Measurements from ENCODE around the gene ALDOB.

ALDOB gene

GRCh38 chr9:101409079-101409477, 26.5 kb downstream of the ALDOB start:
- no peak overlapping the region for H3K14ac ChIP-seq (ENCODE audit: low read length)
- H2BK5ac ChIP-seq (ENCODE audit: low read length) = no peak overlapping the region
- H3K9me3 ChIP-seq (replicated peaks in 1 of 2; ENCODE audit: control insufficient read depth in 2 of 2, insufficient read depth in 1 of 2, low read depth in 1 of 2, low read length in 2 of 2) = peaks cover 29 to 79% of the 10 kb centered on the region in 2 donors
- no peaks in the 10 kb centered on the region for H3K4me1 ChIP-seq (ENCODE audit: control insufficient read depth in 2 of 2, insufficient read depth in 1 of 2, low read depth in 1 of 2, low read length in 2 of 2)
- H4K8ac ChIP-seq (ENCODE audit: low read depth, low read length) = no peak overlapping the region
- H2BK120ac ChIP-seq (ENCODE audit: low read depth, low read length) = no peak overlapping the region
- H2BK12ac ChIP-seq (ENCODE audit: low read length) = no peak overlapping the region
- no peak overlapping the region for H2AK5ac ChIP-seq (ENCODE audit: low read depth, low read length)
- H3K18ac ChIP-seq (ENCODE audit: low read length) = no peak overlapping the region
- H2AFZ ChIP-seq (ENCODE audit: low read length) = no peak overlapping the region
- H3K79me1 ChIP-seq (ENCODE audit: low read depth, low read length) = no peaks in the 10 kb centered on the region
- no peak overlapping the region for H3K4ac ChIP-seq (ENCODE audit: low read length)
- no peak overlapping the region for H3K4me3 ChIP-seq (ENCODE audit: low read length in 2 of 2)
- H2BK15ac ChIP-seq (ENCODE audit: low read length) = no peak overlapping the region
- WGBS, 2 donors (ENCODE audit: extremely low coverage in 2 of 2, insufficient read length in 2 of 2, insufficient replicate concordance in 1 of 2) = no CpG with 5 or more reads among the region's 4 CpGs
- H3K9ac ChIP-seq (ENCODE audit: low read depth, low read length, poor library complexity) = no peak overlapping the region
- DNase-seq (ENCODE audit: low spot score) = no peak
- no peak overlapping the region for H3K4me2 ChIP-seq (ENCODE audit: insufficient read depth, low read length, poor library complexity, severe bottlenecking)
- H3K23ac ChIP-seq (ENCODE audit: low read depth, low read length, poor library complexity) = no peak overlapping the region
- no peak overlapping the region for H4K91ac ChIP-seq (ENCODE audit: low read depth, low read length, poor library complexity)
- H3K27ac ChIP-seq (replicated peaks; ENCODE audit: low read length) = no peak overlapping the region
- H3K27me3 ChIP-seq (ENCODE audit: control insufficient read depth in 3 of 3, insufficient read depth in 3 of 3, low read depth in 1 of 3, low read length in 3 of 3) = no peaks in the 10 kb centered on the region
- peaks cover 25 to 65% of the 10 kb centered on the region in 2 donors for H3K36me3 ChIP-seq (replicated peaks in 1 of 2; ENCODE audit: control insufficient read depth in 2 of 2, insufficient read depth in 2 of 2, low read length in 2 of 2)

GRCh38 chr9:101408374-101409078, 27.0 kb downstream of the ALDOB start:
- Histone ChIP-seq H2BK120ac (ENCODE audit: low read depth, low read length) (no peak overlapping the region), H2BK5ac (ENCODE audit: low read length) (no peak overlapping the region), H3K23ac (ENCODE audit: low read depth, low read length, poor library complexity) (no peak overlapping the region), H2AK5ac (ENCODE audit: low read depth, low read length) (no peak overlapping the region), H3K36me3 (replicated peaks in 1 of 2; ENCODE audit: control insufficient read depth in 2 of 2, insufficient read depth in 2 of 2, low read length in 2 of 2) (peaks cover 29 to 70% of the 10 kb centered on the region in 2 donors), H4K91ac (ENCODE audit: low read depth, low read length, poor library complexity) (no peak overlapping the region), H3K9ac (ENCODE audit: low read depth, low read length, poor library complexity) (no peak overlapping the region), H2BK15ac (ENCODE audit: low read length) (no peak overlapping the region), H3K4me3 (ENCODE audit: low read length in 2 of 2) (no peak overlapping the region), H3K4me1 (ENCODE audit: control insufficient read depth in 2 of 2, insufficient read depth in 1 of 2, low read depth in 1 of 2, low read length in 2 of 2) (no peaks in the 10 kb centered on the region), H4K8ac (ENCODE audit: low read depth, low read length) (no peak overlapping the region), H3K27me3 (ENCODE audit: control insufficient read depth in 3 of 3, insufficient read depth in 3 of 3, low read depth in 1 of 3, low read length in 3 of 3) (no peaks in the 10 kb centered on the region), H3K4me2 (ENCODE audit: insufficient read depth, low read length, poor library complexity, severe bottlenecking) (no peak overlapping the region), H3K9me3 (replicated peaks in 1 of 2; ENCODE audit: control insufficient read depth in 2 of 2, insufficient read depth in 1 of 2, low read depth in 1 of 2, low read length in 2 of 2) (peaks cover 32 to 84% of the 10 kb centered on the region in 2 donors), H3K18ac (ENCODE audit: low read length) (no peak overlapping the region), H3K79me1 (ENCODE audit: low read depth, low read length) (no peaks in the 10 kb centered on the region), H3K4ac (ENCODE audit: low read length) (no peak overlapping the region), H2AFZ (ENCODE audit: low read length) (no peak overlapping the region), H3K14ac (ENCODE audit: low read length) (no peak overlapping the region), H3K27ac (replicated peaks; ENCODE audit: low read length) (no peak overlapping the region), H2BK12ac (ENCODE audit: low read length) (no peak overlapping the region)
- no CpG with 5 or more reads among the region's 5 CpGs for whole genome bisulfite sequencing, 2 donors (ENCODE audit: extremely low coverage in 2 of 2, insufficient read length in 2 of 2, insufficient replicate concordance in 1 of 2)
- DNase-seq (ENCODE audit: low spot score) = no peak

DNA sequence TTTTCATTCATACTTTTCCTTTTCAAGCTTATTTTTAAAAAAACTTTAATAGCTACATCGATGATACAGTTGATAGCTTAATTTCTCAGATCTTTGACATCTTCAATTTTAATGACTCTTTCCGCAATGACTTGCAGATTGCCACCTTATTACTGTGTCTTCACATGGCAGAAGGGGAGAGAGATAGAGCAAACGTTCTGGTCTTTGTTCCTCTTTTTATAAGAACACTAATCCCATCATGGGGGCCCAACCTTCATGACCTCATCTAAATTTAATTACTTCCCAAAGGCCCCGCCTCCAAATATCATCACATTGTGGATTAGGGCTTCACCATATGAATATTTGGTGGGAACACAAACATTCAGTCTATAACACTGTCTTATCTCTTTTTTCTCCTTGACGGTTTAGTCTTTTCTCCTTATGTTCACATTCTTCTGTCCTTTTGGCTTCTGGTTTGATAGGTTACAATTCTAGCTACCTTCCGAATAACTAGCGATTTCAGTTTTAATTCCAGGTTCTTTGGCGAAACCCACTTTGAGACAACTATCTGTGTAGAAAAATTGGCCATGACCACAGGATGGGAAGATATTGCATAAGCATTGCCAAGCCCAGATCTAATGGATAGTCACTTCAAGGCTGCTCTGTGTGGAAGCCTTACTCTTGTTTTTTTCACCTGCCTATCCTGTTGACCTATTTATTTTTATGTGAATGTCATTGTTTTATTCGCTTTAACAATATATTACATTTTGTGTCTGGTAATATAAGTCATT, 31.9 kb downstream of the ALDOB start:
- H2BK12ac ChIP-seq (ENCODE audit: low read length) = no peak overlapping the region
- H3K9me3 ChIP-seq (replicated peaks in 1 of 2; ENCODE audit: control insufficient read depth in 2 of 2, insufficient read depth in 1 of 2, low read depth in 1 of 2, low read length in 2 of 2) = peaks cover 20 to 84% of the 10 kb centered on the region in 2 donors
- H3K4me2 ChIP-seq (ENCODE audit: insufficient read depth, low read length, poor library complexity, severe bottlenecking) = no peak overlapping the region
- no peak overlapping the region for H2AK5ac ChIP-seq (ENCODE audit: low read depth, low read length)
- peaks cover 3 to 4% of the 10 kb centered on the region in 2 donors for H3K4me1 ChIP-seq (ENCODE audit: control insufficient read depth in 2 of 2, insufficient read depth in 1 of 2, low read depth in 1 of 2, low read length in 2 of 2)
- no peak overlapping the region for H3K14ac ChIP-seq (ENCODE audit: low read length)
- no peak overlapping the region for H4K8ac ChIP-seq (ENCODE audit: low read depth, low read length)
- H3K23ac ChIP-seq (ENCODE audit: low read depth, low read length, poor library complexity) = no peak overlapping the region
- H4K91ac ChIP-seq (ENCODE audit: low read depth, low read length, poor library complexity) = no peak overlapping the region
- H3K27ac ChIP-seq (replicated peaks; ENCODE audit: low read length) = no peak overlapping the region
- H2BK15ac ChIP-seq (ENCODE audit: low read length) = no peak overlapping the region
- no peak overlapping the region for H3K9ac ChIP-seq (ENCODE audit: low read depth, low read length, poor library complexity)
- H3K79me1 ChIP-seq (ENCODE audit: low read depth, low read length) = peaks cover 7% of the 10 kb centered on the region
- no peak overlapping the region for H3K4me3 ChIP-seq (ENCODE audit: low read length in 2 of 2)
- H3K27me3 ChIP-seq (ENCODE audit: control insufficient read depth in 3 of 3, insufficient read depth in 3 of 3, low read depth in 1 of 3, low read length in 3 of 3) = no peaks in the 10 kb centered on the region
- no peak overlapping the region for H2BK5ac ChIP-seq (ENCODE audit: low read length)
- no peak overlapping the region for H2AFZ ChIP-seq (ENCODE audit: low read length)
- peaks cover 35 to 90% of the 10 kb centered on the region in 2 donors for H3K36me3 ChIP-seq (replicated peaks in 1 of 2; ENCODE audit: control insufficient read depth in 2 of 2, insufficient read depth in 2 of 2, low read length in 2 of 2)
- no CpG with 5 or more reads among the region's 9 CpGs for WGBS, 2 donors (ENCODE audit: extremely low coverage in 2 of 2, insufficient read length in 2 of 2, insufficient replicate concordance in 1 of 2)
- H3K4ac ChIP-seq (ENCODE audit: low read length) = no peak overlapping the region
- no peak for DNase-seq (ENCODE audit: low spot score)
- H3K18ac ChIP-seq (ENCODE audit: low read length) = no peak overlapping the region
- no peak overlapping the region for H2BK120ac ChIP-seq (ENCODE audit: low read depth, low read length)

DNA sequence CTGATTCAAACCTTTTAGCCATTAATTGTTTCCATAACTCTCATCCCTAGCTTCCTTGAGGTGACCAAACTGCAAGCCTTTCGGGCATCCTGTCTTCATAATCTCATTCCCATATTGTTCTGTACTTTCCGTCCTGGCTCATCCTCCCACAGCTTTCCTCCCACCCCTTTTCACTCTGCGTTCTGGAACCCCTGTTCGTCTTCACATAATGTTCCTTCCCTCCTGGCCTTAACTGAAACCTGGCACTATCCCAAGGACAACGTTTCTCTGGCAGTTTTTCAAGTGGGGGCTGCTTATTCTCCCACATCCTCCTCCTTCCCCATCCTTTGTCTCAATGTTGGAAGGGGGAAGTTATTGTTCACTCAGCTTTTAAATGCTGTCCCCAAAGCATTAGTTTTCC, 35.5 kb downstream of the ALDOB start:
- Histone ChIP-seq H3K4me3 (ENCODE audit: low read length in 2 of 2) (peak overlapping the region in 1 of 2 donors; percentile 79), H3K14ac (ENCODE audit: low read length) (no peak overlapping the region), H3K4ac (ENCODE audit: low read length) (no peak overlapping the region), H3K23ac (ENCODE audit: low read depth, low read length, poor library complexity) (no peak overlapping the region), H2BK120ac (ENCODE audit: low read depth, low read length) (no peak overlapping the region), H3K9ac (ENCODE audit: low read depth, low read length, poor library complexity) (peak overlapping the region; percentile 78), H3K4me2 (ENCODE audit: insufficient read depth, low read length, poor library complexity, severe bottlenecking) (no peak overlapping the region), H2BK15ac (ENCODE audit: low read length) (no peak overlapping the region), H3K27me3 (ENCODE audit: control insufficient read depth in 3 of 3, insufficient read depth in 3 of 3, low read depth in 1 of 3, low read length in 3 of 3) (no peaks in the 10 kb centered on the region), H3K79me1 (ENCODE audit: low read depth, low read length) (peaks cover 10% of the 10 kb centered on the region), H3K18ac (ENCODE audit: low read length) (no peak overlapping the region), H2AFZ (ENCODE audit: low read length) (no peak overlapping the region), H2BK12ac (ENCODE audit: low read length) (no peak overlapping the region), H2BK5ac (ENCODE audit: low read length) (no peak overlapping the region), H3K9me3 (replicated peaks in 1 of 2; ENCODE audit: control insufficient read depth in 2 of 2, insufficient read depth in 1 of 2, low read depth in 1 of 2, low read length in 2 of 2) (peaks cover 9 to 63% of the 10 kb centered on the region in 2 donors), H3K4me1 (ENCODE audit: control insufficient read depth in 2 of 2, insufficient read depth in 1 of 2, low read depth in 1 of 2, low read length in 2 of 2) (peaks cover 3 to 4% of the 10 kb centered on the region in 2 donors), H4K8ac (ENCODE audit: low read depth, low read length) (no peak overlapping the region), H2AK5ac (ENCODE audit: low read depth, low read length) (no peak overlapping the region), H3K36me3 (replicated peaks in 1 of 2; ENCODE audit: control insufficient read depth in 2 of 2, insufficient read depth in 2 of 2, low read length in 2 of 2) (peaks cover 18 to 73% of the 10 kb centered on the region in 2 donors), H3K27ac (replicated peaks; ENCODE audit: low read length) (no peak overlapping the region), H4K91ac (ENCODE audit: low read depth, low read length, poor library complexity) (no peak overlapping the region)
- DNase-seq (ENCODE audit: low spot score) = no peak
- WGBS, 2 donors (ENCODE audit: extremely low coverage in 2 of 2, insufficient read length in 2 of 2, insufficient replicate concordance in 1 of 2) = no CpG with 5 or more reads among the region's 5 CpGs
